Caco-2 (cell line): Measurements from ENCODE around the gene UMAD1. TPM values are rescaled to one million over a fixed set of nuclear protein-coding genes. Genes with fewer than 3 reads are reported as not detected.

Source experiments
- BruUV-seq: library from RNA; stranded (reverse); fragments of 400-500 nt; replicated peaks from 2 replicates; lab custom pipeline; 2021; lab: Mats Ljungman, UMichigan
- CTCF ChIA-PET: fragments of 300-600 bp; sonication (Branson Sonifier 250); formaldehyde crosslinking; loops from one replicate; lab custom pipeline; 2022; ENCODE audit warnings: antibody characterized with exemption; lab: Charles Lee
- POLR2A ChIA-PET: fragments of 300-600 bp; sonication (Branson Sonifier 250); formaldehyde crosslinking; loops from one replicate; lab custom pipeline; 2022; ENCODE audit warnings: antibody characterized with exemption; lab: Charles Lee
- DNase-seq, 2 experiments: peaks; one replicate each; pipeline versions ENCODE4 v3.0.0 to v3.0.0-alpha.2; 2020 to 2022
- H3K27me3 ChIP-seq: replicated peaks from 2 replicates; pipeline ENCODE4 v1.6.0; 2011; ENCODE audit warnings: low read length; ENCODE audit not compliant: control insufficient read depth, insufficient read depth
- H3K36me3 ChIP-seq: 2 replicates; pipeline ENCODE4 v1.5.1; 2011; ENCODE audit warnings: low read length; ENCODE audit not compliant: control insufficient read depth, insufficient read depth
- H3K4me1 ChIP-seq: fragments of 250-450 bp; sonication (Bioruptor Pico); 2 replicates; pipeline ENCODE4 v1.5.1; 2020; ENCODE audit warnings: mild to moderate bottlenecking
- H3K4me3 ChIP-seq: 2 replicates; pipeline ENCODE4 v1.5.1; 2011; ENCODE audit warnings: low read depth, mild to moderate bottlenecking, control low read depth, low read length
- H3K9me3 ChIP-seq: fragments of 250-450 bp; sonication (Bioruptor Pico); 2 replicates; pipeline ENCODE4 v1.5.1; 2020; ENCODE audit warnings: mild to moderate bottlenecking, moderate library complexity
- H3K27ac Mint-ChIP-seq: one replicate; pipeline ENCODE4 v1.8.0; 2022; ENCODE audit warnings: mixed read lengths; ENCODE audit not compliant: unreplicated experiment
- H3K27me3 Mint-ChIP-seq: one replicate; pipeline ENCODE4 v1.8.0; 2022; ENCODE audit warnings: mixed read lengths; ENCODE audit not compliant: insufficient read depth, unreplicated experiment
- H3K36me3 Mint-ChIP-seq: one replicate; pipeline ENCODE4 v1.8.0; 2022; ENCODE audit warnings: mild to moderate bottlenecking, mixed read lengths; ENCODE audit not compliant: insufficient read depth, unreplicated experiment
- H3K4me1 Mint-ChIP-seq: one replicate; pipeline ENCODE4 v1.8.0; 2022; ENCODE audit warnings: low read depth, mixed read lengths; ENCODE audit not compliant: unreplicated experiment
- H3K4me3 Mint-ChIP-seq: one replicate; pipeline ENCODE4 v1.8.0; 2022; ENCODE audit warnings: mild to moderate bottlenecking, moderate library complexity, mixed read lengths; ENCODE audit not compliant: unreplicated experiment
- H3K9me3 Mint-ChIP-seq: one replicate; pipeline ENCODE4 v1.8.0; 2022; ENCODE audit warnings: mixed read lengths; ENCODE audit not compliant: unreplicated experiment
- CTCF ChIP-seq, 2 experiments: fragments of 200-600 bp in 1 of 2; IDR thresholded peaks; 1 replicate in 1 of 2; 2 replicates in 1 of 2; pipeline versions ENCODE4 v1.5.1 to v1.8.0; 2011 to 2022; ENCODE audit warnings: antibody characterized with exemption in 1 of 2, control low read depth in 1 of 2, inconsistent platforms in 1 of 2, low read depth in 1 of 2, low read length in 1 of 2, mild to moderate bottlenecking in 1 of 2, moderate library complexity in 1 of 2; ENCODE audit not compliant: insufficient read depth in 1 of 2, severe bottlenecking in 1 of 2, unreplicated experiment in 1 of 2
- intact Hi-C: fragments of 100-400 bp; cut with micrococcal nuclease; formaldehyde crosslinking; loops from one replicate; pipeline ENCODE4 v1.10.0; 2022; ENCODE audit not compliant: unreplicated experiment
- total RNA-seq: library from RNA; stranded (reverse); gene quantifications from 2 replicates; pipeline ENCODE4 v1.2.3, GENCODE V29; 2022

The UMAD1 gene
- total RNA-seq, 1 experiment from 2014 or later = 20.0 TPM

- H3K27me3 ChIP-seq = no peaks in the 10 kb centered on the region
- ChIA-PET POLR2A (no interaction called here), CTCF (no interaction called here)
- H3K4me1 ChIP-seq = peaks cover 13% of the 10 kb centered on the region
- H3K9me3 ChIP-seq = no peaks in the 10 kb centered on the region
- no peak for TF ChIP-seq CTCF (IDR thresholded peaks at IDR 0.05; ENCODE audit: insufficient read depth in 1 of 2, low read depth in 1 of 2, low read length in 1 of 2, severe bottlenecking in 1 of 2, unreplicated experiment in 1 of 2)
- Mint-ChIP-seq H3K27me3 (no peaks in the 10 kb centered on the region), H3K4me1 (peaks cover 4% of the 10 kb centered on the region), H3K36me3 (no peaks in the 10 kb centered on the region), H3K27ac (no peak overlapping the region), H3K9me3 (no peaks in the 10 kb centered on the region), H3K4me3 (no peak overlapping the region)
- H3K4me3 ChIP-seq = no peak overlapping the region
- no peaks in the 10 kb centered on the region for H3K36me3 ChIP-seq
- DNase-seq = no peak
- BruUV-seq = no TSS peak
- intact Hi-C loops = loop anchor here (10.0 kb wide), 3 partner anchors 175 to 525 kb away; no protein-coding TSS in a partner anchor
Observed at GRCh38 chr7:7769710-7770627, 129.4 kb downstream of the UMAD1 start.

GRCh38 chr7:7771452-7771851 lies 130.9 kb downstream of the UMAD1 start:
- Mint-ChIP-seq H3K4me1 (no peaks in the 10 kb centered on the region), H3K27me3 (no peaks in the 10 kb centered on the region), H3K4me3 (no peak overlapping the region), H3K27ac (no peak overlapping the region), H3K9me3 (no peaks in the 10 kb centered on the region), H3K36me3 (no peaks in the 10 kb centered on the region)
- ChIA-PET CTCF (no interaction called here), POLR2A (no interaction called here)
- BruUV-seq = no TSS peak
- intact Hi-C loops = no loop called here
- H3K4me1 ChIP-seq = no peaks in the 10 kb centered on the region
- DNase-seq = no peak
- no peak overlapping the region for H3K4me3 ChIP-seq
- TF ChIP-seq CTCF (IDR thresholded peaks at IDR 0.05; ENCODE audit: insufficient read depth in 1 of 2, low read depth in 1 of 2, low read length in 1 of 2, severe bottlenecking in 1 of 2, unreplicated experiment in 1 of 2) = no peak
- H3K36me3 ChIP-seq = no peaks in the 10 kb centered on the region
- no peaks in the 10 kb centered on the region for H3K27me3 ChIP-seq
- no peaks in the 10 kb centered on the region for H3K9me3 ChIP-seq

GRCh38 chr7:7772397-7772821 lies 131.9 kb downstream of the UMAD1 start:
- no TSS peak for BruUV-seq
- intact Hi-C loops = no loop called here
- Mint-ChIP-seq H3K4me1 (no peaks in the 10 kb centered on the region), H3K27ac (no peak overlapping the region), H3K4me3 (no peak overlapping the region), H3K36me3 (no peaks in the 10 kb centered on the region), H3K27me3 (no peaks in the 10 kb centered on the region), H3K9me3 (no peaks in the 10 kb centered on the region)
- no peaks in the 10 kb centered on the region for H3K27me3 ChIP-seq
- no peaks in the 10 kb centered on the region for H3K4me1 ChIP-seq
- H3K4me3 ChIP-seq = no peak overlapping the region
- ChIA-PET POLR2A (no interaction called here), CTCF (no interaction called here)
- DNase-seq = no peak
- no peaks in the 10 kb centered on the region for H3K36me3 ChIP-seq
- H3K9me3 ChIP-seq = no peaks in the 10 kb centered on the region
- no peak for TF ChIP-seq CTCF (IDR thresholded peaks at IDR 0.05; ENCODE audit: insufficient read depth in 1 of 2, low read depth in 1 of 2, low read length in 1 of 2, severe bottlenecking in 1 of 2, unreplicated experiment in 1 of 2)
